Measurements from ENCODE around the gene ROBO1.

DNA sequence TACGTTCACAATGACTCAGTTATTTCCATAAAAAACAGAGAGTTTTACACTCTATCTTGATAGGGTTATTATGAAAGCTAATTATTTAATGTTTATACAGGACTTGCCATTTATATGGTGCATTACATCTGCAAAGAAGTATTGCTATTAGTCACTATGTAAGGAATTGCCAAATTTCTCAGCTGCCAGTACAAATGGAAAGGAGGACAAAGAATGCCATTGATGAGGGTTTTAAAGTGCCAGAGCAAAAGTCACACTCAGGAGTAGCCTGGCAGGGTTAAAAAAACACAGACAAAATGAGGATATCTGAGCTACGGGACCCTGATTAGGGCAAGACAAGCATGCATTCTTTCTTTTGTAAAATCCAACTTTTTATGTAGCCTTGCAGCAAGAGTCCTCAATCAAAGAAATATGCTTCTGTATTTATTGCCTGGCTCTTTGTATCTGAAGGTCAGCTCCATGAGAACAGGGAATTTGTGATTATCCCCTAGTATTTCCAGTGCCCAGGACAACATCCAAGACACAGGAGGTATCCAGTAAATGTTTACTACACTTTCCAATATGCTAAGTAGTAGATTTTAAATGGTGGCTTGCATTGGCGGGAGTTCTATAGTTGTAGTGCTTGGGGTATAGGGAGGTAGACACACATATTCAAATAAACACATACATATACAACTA is 1013.6 kb downstream of the ROBO1 start:
- TF ChIP-seq, protein P1, sequence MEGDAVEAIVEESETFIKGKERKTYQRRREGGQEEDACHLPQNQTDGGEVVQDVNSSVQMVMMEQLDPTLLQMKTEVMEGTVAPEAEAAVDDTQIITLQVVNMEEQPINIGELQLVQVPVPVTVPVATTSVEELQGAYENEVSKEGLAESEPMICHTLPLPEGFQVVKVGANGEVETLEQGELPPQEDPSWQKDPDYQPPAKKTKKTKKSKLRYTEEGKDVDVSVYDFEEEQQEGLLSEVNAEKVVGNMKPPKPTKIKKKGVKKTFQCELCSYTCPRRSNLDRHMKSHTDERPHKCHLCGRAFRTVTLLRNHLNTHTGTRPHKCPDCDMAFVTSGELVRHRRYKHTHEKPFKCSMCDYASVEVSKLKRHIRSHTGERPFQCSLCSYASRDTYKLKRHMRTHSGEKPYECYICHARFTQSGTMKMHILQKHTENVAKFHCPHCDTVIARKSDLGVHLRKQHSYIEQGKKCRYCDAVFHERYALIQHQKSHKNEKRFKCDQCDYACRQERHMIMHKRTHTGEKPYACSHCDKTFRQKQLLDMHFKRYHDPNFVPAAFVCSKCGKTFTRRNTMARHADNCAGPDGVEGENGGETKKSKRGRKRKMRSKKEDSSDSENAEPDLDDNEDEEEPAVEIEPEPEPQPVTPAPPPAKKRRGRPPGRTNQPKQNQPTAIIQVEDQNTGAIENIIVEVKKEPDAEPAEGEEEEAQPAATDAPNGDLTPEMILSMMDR (conservative IDR thresholded peaks at IDR 0.05; ENCODE audit: low read depth, low read length): no peak
- no peak for TF ChIP-seq EZH2phosphoT487 (IDR thresholded peaks at IDR 0.05; ENCODE audit: borderline replicate concordance, low read length)
- TF ChIP-seq EZH2 (IDR thresholded peaks at IDR 0.05; ENCODE audit: low read length, unreplicated experiment): no peak

Data from PC-3 (cell line).